GOT3 (cell line): ENCODE measurements around the gene MAP3K13.
A peak's percentile ranks its signal among the peaks of the same experiment; 100 is the strongest.

Experiments used
- DNase-seq: peaks from one replicate; lab custom pipeline; 2025; ENCODE audit warnings: mixed read lengths; lab: John Stamatoyannopoulos, UW

The MAP3K13 gene

GRCh38 chr3:185362850-185363661 lies at the start of gene MAP3K13:
Gene MAP3K13, plus strand, starts transcription at chr3:185363136. Its CDS starts 65,446 bp downstream, at chr3:185428582.
- DNase-seq = peak; percentile 44

- no peak for DNase-seq
Observed at GRCh38 chr3:185313693-185314246, 49.2 kb upstream of the MAP3K13 start.

GRCh38 chr3:185316740-185317412 lies 46.1 kb upstream of the MAP3K13 start:
- DNase-seq = no peak

- DNase-seq = no peak
Observed at GRCh38 chr3:185317674-185318073, 45.3 kb upstream of the MAP3K13 start.

- no peak for DNase-seq
Observed at GRCh38 chr3:185318141-185318540, 44.8 kb upstream of the MAP3K13 start.

GRCh38 chr3:185319801-185320200 lies 43.1 kb upstream of the MAP3K13 start:
- no peak for DNase-seq

- DNase-seq = no peak
Observed at GRCh38 chr3:185320949-185321348, 42.0 kb upstream of the MAP3K13 start.

GRCh38 chr3:185322101-185322719 lies 40.7 kb upstream of the MAP3K13 start:
- DNase-seq = no peak

GRCh38 chr3:185325946-185326791 lies 36.8 kb upstream of the MAP3K13 start:
- DNase-seq = no peak

GRCh38 chr3:185327062-185327461 lies 35.9 kb upstream of the MAP3K13 start:
- no peak for DNase-seq

- no peak for DNase-seq
Observed at GRCh38 chr3:185328324-185329004, 34.5 kb upstream of the MAP3K13 start.

GRCh38 chr3:185330238-185330637 lies 32.7 kb upstream of the MAP3K13 start:
- no peak for DNase-seq

GRCh38 chr3:185330644-185331043 lies 32.3 kb upstream of the MAP3K13 start:
- no peak for DNase-seq

- DNase-seq = no peak
Observed at GRCh38 chr3:185332026-185332735, 30.8 kb upstream of the MAP3K13 start.

GRCh38 chr3:185335799-185336198 lies 27.1 kb upstream of the MAP3K13 start:
- no peak for DNase-seq

- no peak for DNase-seq
Observed at GRCh38 chr3:185337231-185337816, 25.6 kb upstream of the MAP3K13 start.

- DNase-seq = no peak
Observed at GRCh38 chr3:185339945-185340344, 23.0 kb upstream of the MAP3K13 start.

- DNase-seq = no peak
Observed at GRCh38 chr3:185340751-185341150, 22.2 kb upstream of the MAP3K13 start.

- no peak for DNase-seq
Observed at GRCh38 chr3:185341616-185342458, 21.1 kb upstream of the MAP3K13 start.
